SH-SY5Y (cell line): Measurements from ENCODE around the gene C2orf72.

Experiments
- GATA2 ChIP-seq: IDR thresholded peaks from 2 replicates; pipeline ENCODE4 v1.6.1; 2011; ENCODE audit warnings: mild to moderate bottlenecking, low read depth, low read length
- GATA3 ChIP-seq: IDR thresholded peaks from 2 replicates; pipeline ENCODE4 v1.6.1; 2011; ENCODE audit warnings: low read depth, mild to moderate bottlenecking, low read length, moderate library complexity

Gene C2orf72

GRCh38 chr2:231033147-231034132 is 3.9 kb upstream of the C2orf72 start:
- TF ChIP-seq GATA3 (no peak), GATA2 (no peak)

GRCh38 chr2:231034291-231034882 is 2.9 kb upstream of the C2orf72 start:
- TF ChIP-seq GATA2 (no peak), GATA3 (no peak)

- no peak for TF ChIP-seq GATA2
- no peak for TF ChIP-seq GATA3
These were observed 1.2 kb upstream of the C2orf72 start for GRCh38 chr2:231036131-231036530.

- TF ChIP-seq GATA3 = no peak
- TF ChIP-seq GATA2 = no peak
These were observed 681 bp upstream of the C2orf72 start for GRCh38 chr2:231036578-231037106.

GRCh38 chr2:231037731-231038482 is 584 bp downstream of the C2orf72 start:
- TF ChIP-seq GATA2 = no peak
- TF ChIP-seq GATA3 = no peak

GRCh38 chr2:231038483-231039293 is 1.4 kb downstream of the C2orf72 start:
- TF ChIP-seq GATA2 (no peak), GATA3 (no peak)

GRCh38 chr2:231039294-231039664 is 2.0 kb downstream of the C2orf72 start:
- TF ChIP-seq GATA2 = no peak
- TF ChIP-seq GATA3 = no peak

- TF ChIP-seq GATA2 (no peak), GATA3 (no peak)
These were observed 2.6 kb downstream of the C2orf72 start for GRCh38 chr2:231039821-231040364.

- no peak for TF ChIP-seq GATA2
- no peak for TF ChIP-seq GATA3
These were observed 3.9 kb downstream of the C2orf72 start for GRCh38 chr2:231041061-231041689.

GRCh38 chr2:231043796-231044195 is 6.5 kb downstream of the C2orf72 start:
- TF ChIP-seq GATA3 = no peak
- TF ChIP-seq GATA2 = no peak

GRCh38 chr2:231046916-231047273 is 9.6 kb downstream of the C2orf72 start:
- TF ChIP-seq GATA2 (no peak), GATA3 (no peak)

GRCh38 chr2:231047274-231047922 is 10.1 kb downstream of the C2orf72 start:
- TF ChIP-seq GATA3 (no peak), GATA2 (no peak)
